B cell (primary cell): ENCODE data around the gene BCS1L.

Source experiments
- CTCF ChIP-seq: fragments of 200-600 bp; IDR thresholded peaks from one replicate; pipeline ENCODE4 v1.8.0; 2022; ENCODE audit warnings: antibody characterized with exemption, mild to moderate bottlenecking
- EZH2 ChIP-seq: IDR thresholded peaks from 2 replicates; pipeline ENCODE4 v1.6.1; 2012; ENCODE audit warnings: borderline replicate concordance, low read depth, mild to moderate bottlenecking, moderate library complexity, low read length; ENCODE audit not compliant: insufficient read depth, poor library complexity, severe bottlenecking

GRCh38 chr2:218643751-218644310, 15.7 kb upstream of the BCS1L start:
- no peak for TF ChIP-seq CTCF
- no peak for TF ChIP-seq EZH2
